Colonic mucosa (tissue), 4 donors: ENCODE results near the gene ABCA7. TPM values are rescaled to one million over a fixed set of nuclear protein-coding genes. Genes with fewer than 3 reads are reported as not detected.

Experiments
- DNase-seq: peaks from one replicate; pipeline ENCODE4 v3.0.0-alpha.2; 2020
- H3K27ac ChIP-seq: fragments of 200-600 bp; one replicate; pipeline ENCODE4 v1.8.0; 2021
- H3K27me3 ChIP-seq: fragments of 200-600 bp; one replicate; pipeline ENCODE4 v1.8.0; 2021
- H3K36me3 ChIP-seq: fragments of 200-600 bp; one replicate; pipeline ENCODE4 v1.8.0; 2021
- H3K4me1 ChIP-seq: fragments of 200-600 bp; one replicate; pipeline ENCODE4 v1.8.0; 2021; ENCODE audit warnings: mild to moderate bottlenecking
- H3K4me3 ChIP-seq: fragments of 200-600 bp; one replicate; pipeline ENCODE4 v1.8.0; 2021
- H3K9ac ChIP-seq, 2 donors: one replicate each; pipeline ENCODE4 v1.7.0; 2013; ENCODE audit warnings: control low read depth in 2 of 2, low read depth in 2 of 2, low read length in 2 of 2
- H3K9me3 ChIP-seq: fragments of 200-600 bp; one replicate; pipeline ENCODE4 v1.8.0; 2021
- intact Hi-C: fragments of 100-400 bp; cut with DNase I; formaldehyde crosslinking; loops from one replicate; pipeline ENCODE4 v1.14.1; 2022
- total RNA-seq, 2 donors: library from RNA; stranded (reverse); fragmentation: NEBNext Ultra II Directional in 1 of 2; extraction: Animal tissue kit (Norgen Biotek cat#: 25700) in 1 of 2; gene quantifications; one replicate each; pipeline ENCODE4 v1.2.1, GENCODE V29; 2021
- TF ChIP-seq, protein P1 (sequence below): fragments of 200-600 bp; IDR thresholded peaks from one replicate; pipeline ENCODE4 v1.8.0; 2022; ENCODE audit warnings: antibody characterized with exemption, mild to moderate bottlenecking
- donor health status: healthy.
- donor health status: DM: no; HTN: no; CAD: no.
- donor health status: DM: no; HTN: no; CAD: no.

Gene ABCA7
- total RNA-seq, 2 donors from 2014 or later, result 23.9 to 31.6 TPM

DNA sequence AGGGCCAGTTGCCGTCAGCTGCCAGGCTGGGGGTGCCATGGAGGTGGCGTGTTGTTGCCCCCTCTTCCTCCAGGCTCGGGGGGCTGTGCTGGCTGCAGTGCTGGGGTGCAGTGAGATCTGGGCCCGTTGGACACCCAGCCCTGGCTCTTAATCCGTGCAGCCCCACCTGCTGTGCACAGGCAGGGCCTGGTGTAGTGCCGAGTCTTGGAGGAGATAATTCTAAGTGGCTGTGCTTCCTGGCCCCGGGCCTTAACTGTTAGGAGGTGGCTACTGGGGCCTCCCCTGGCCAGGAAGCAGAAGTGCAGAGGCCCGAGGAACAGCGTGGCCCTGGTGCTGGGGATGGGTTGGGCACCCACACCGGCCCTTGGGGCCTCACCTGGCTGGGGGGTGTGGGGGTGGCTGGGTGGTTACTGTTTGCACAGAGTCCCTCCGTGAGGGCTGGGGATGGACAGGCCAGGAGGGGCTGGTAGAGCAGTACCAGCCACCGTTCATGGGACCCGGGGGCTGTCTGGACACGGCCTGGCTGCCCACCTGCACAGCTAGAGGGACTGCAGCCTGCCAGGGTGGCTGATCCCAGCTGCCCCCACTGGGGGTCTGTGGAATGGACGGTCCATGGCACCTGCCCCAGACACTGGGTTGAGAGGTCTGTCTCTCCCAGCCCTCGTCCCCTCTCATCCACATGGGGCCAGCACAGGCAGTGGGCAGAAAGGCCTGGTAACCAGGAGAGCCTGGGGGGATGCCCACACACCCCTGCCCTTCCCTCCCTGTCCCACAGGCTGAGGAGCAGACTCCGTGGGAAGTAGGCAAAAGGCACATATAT is 67.1 kb downstream of the ABCA7 start:
- DNase-seq, result peak; percentile 26
- Histone ChIP-seq H3K4me3 (no peak overlapping the region), H3K27ac (no peak overlapping the region), H3K4me1 (peaks cover 22% of the 10 kb centered on the region), H3K36me3 (peaks cover 28% of the 10 kb centered on the region), H3K27me3 (no peaks in the 10 kb centered on the region), H3K9ac (no peak overlapping the region), H3K9me3 (no peaks in the 10 kb centered on the region)
- intact Hi-C loops, result no loop called here
- TF ChIP-seq, protein P1, sequence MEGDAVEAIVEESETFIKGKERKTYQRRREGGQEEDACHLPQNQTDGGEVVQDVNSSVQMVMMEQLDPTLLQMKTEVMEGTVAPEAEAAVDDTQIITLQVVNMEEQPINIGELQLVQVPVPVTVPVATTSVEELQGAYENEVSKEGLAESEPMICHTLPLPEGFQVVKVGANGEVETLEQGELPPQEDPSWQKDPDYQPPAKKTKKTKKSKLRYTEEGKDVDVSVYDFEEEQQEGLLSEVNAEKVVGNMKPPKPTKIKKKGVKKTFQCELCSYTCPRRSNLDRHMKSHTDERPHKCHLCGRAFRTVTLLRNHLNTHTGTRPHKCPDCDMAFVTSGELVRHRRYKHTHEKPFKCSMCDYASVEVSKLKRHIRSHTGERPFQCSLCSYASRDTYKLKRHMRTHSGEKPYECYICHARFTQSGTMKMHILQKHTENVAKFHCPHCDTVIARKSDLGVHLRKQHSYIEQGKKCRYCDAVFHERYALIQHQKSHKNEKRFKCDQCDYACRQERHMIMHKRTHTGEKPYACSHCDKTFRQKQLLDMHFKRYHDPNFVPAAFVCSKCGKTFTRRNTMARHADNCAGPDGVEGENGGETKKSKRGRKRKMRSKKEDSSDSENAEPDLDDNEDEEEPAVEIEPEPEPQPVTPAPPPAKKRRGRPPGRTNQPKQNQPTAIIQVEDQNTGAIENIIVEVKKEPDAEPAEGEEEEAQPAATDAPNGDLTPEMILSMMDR, result no peak

DNA sequence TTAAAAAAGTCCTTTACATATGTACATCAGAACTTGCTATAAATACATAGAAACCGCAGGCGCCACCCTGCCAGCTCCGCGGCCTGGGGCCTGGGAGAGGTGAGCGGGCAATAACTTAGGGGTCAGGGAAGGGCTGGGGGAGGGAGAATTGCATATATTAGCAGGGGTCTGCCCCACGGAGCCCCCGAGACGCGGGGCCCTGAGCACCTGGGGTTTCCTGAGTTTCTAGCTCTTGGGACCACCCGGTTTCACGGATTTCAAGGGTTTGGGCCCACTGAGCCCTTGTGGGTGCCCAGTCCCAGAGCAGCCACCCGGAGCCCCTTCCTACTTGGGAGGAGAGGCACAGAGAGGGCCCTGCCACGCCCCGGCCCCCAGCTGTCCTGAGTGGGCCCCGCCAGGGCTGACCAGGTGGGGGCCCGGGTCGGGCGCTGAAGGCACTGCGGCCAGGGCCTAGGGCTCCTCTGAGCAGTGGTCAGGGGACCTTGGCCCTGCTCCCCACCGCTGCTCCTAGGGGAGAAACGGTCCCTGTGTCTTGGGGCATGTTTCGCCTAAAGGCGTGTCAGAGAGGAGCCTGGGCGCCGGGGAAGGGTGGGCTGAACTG is 67.9 kb downstream of the ABCA7 start:
- DNase-seq, result no peak
- Histone ChIP-seq H3K27me3 (no peaks in the 10 kb centered on the region), H3K36me3 (peaks cover 28% of the 10 kb centered on the region), H3K27ac (no peak overlapping the region), H3K4me3 (no peak overlapping the region), H3K9ac (no peak overlapping the region), H3K4me1 (peaks cover 22% of the 10 kb centered on the region), H3K9me3 (no peaks in the 10 kb centered on the region)
- TF ChIP-seq, protein P1, result no peak
- intact Hi-C loops, result no loop called here

DNA sequence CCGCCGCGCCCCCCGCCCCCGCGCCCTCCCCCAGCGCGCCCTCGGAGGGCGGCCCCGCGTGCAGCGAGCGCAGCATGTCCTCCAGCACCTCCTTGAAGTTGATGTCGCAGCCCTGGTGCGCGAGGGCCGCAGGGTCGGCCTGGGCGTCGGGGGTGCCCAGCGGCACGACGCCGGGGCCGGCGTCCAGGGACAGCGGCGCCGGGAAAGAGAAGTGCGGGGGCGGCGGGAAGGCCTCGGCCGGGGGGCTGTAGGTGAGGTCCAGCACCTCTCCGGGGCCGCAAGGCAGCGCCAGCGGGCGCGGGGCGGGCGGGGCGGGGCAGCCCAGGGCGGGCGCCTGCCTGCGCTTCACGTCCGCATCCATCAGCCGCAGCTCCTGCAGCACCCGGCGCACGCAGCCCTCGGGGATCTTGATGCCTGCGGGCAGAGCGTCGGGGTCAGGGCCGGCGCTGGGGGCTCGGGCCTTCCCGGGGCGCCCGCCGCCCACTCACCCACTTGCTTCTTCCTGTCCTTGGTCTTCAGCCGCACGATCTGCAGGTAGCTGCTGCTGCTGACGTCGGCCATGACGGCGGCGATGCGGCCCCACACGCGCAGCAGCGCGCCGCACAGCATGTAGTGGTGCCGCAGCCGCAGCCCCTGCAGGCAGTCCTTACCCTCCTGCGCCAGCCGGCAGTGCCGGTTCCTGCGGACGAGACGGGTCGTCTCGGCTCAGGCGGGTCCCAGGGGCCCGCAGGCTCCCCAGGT is 68.6 kb downstream of the ABCA7 start:
- no peak overlapping the region for H3K9ac ChIP-seq
- no peak for DNase-seq
- H3K27me3 ChIP-seq, result no peaks in the 10 kb centered on the region
- no peak overlapping the region for H3K4me3 ChIP-seq
- TF ChIP-seq, protein P1, result no peak
- peaks cover 21% of the 10 kb centered on the region for H3K4me1 ChIP-seq
- no peaks in the 10 kb centered on the region for H3K9me3 ChIP-seq
- no peak overlapping the region for H3K27ac ChIP-seq
- peaks cover 28% of the 10 kb centered on the region for H3K36me3 ChIP-seq
- intact Hi-C loops, result no loop called here

DNA sequence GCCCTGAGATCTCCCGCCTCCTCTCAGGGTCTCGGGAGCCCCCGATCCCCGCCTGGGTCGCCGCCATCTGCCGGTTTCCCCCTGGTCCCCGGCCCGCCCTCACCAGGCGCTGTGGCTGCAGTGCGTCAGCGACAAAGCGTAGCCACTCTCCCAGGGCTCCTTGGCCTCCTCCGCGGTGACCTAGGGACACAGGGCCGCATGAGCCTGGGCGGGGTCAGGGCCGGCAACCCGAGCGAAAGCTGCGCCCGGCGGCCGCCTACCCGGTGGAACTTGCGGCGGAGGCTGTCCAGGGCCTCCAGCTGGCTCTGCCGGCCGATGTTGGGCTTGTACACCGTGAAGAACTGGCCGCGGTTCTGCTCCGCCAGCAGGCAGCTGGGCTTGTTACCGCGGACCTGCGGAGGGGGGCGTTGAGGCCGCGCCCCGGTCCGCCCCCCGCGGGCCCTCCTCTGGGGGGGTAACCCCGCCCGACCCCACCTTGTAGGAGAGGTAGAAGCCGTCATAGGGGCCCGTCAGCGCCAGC is 69.2 kb downstream of the ABCA7 start:
- no peak for DNase-seq
- no peak overlapping the region for H3K9ac ChIP-seq
- H3K36me3 ChIP-seq, result peaks cover 32% of the 10 kb centered on the region
- H3K4me3 ChIP-seq, result no peak overlapping the region
- H3K27ac ChIP-seq, result no peak overlapping the region
- intact Hi-C loops, result no loop called here
- no peaks in the 10 kb centered on the region for H3K27me3 ChIP-seq
- peaks cover 27% of the 10 kb centered on the region for H3K4me1 ChIP-seq
- no peaks in the 10 kb centered on the region for H3K9me3 ChIP-seq
- TF ChIP-seq, protein P1, result no peak
